Activated B cell treated with CpG ODN at 0.5 μM for 24 hours (primary cell): ENCODE data around the gene HNF1A. TPM values are rescaled to one million over a fixed set of nuclear protein-coding genes. Genes with fewer than 3 reads are reported as not detected.

ENCODE experiments used
- ATAC-seq: fragments of 200-7000 bp; cut with Tn5 transposase; one replicate; pipeline ENCODE4 v1.10.0; 2021; ENCODE audit warnings: low read depth, mild to moderate bottlenecking, moderate library complexity
- CTCF ChIA-PET: fragments of 350-600 bp; sonication (Branson Sonifier 250); formaldehyde crosslinking; loops from one replicate; lab custom pipeline; 2021; ENCODE audit warnings: antibody characterized with exemption; lab: Charles Lee
- POLR2A ChIA-PET: fragments of 350-600 bp; sonication (Branson Sonifier 250); formaldehyde crosslinking; loops from one replicate; lab custom pipeline; 2021; ENCODE audit warnings: antibody characterized with exemption; lab: Charles Lee
- DNase-seq: peaks from one replicate; pipeline ENCODE4 v3.0.0; 2022
- H3K27ac Mint-ChIP-seq: one replicate; pipeline ENCODE4 v1.8.0; 2020; ENCODE audit warnings: mixed read lengths
- H3K27me3 Mint-ChIP-seq: one replicate; pipeline ENCODE4 v1.8.0; 2021; ENCODE audit warnings: mixed read lengths
- H3K36me3 Mint-ChIP-seq: one replicate; pipeline ENCODE4 v1.8.0; 2021; ENCODE audit warnings: low read depth, mixed read lengths
- H3K4me1 Mint-ChIP-seq: one replicate; pipeline ENCODE4 v1.8.0; 2021; ENCODE audit warnings: mixed read lengths
- H3K4me3 Mint-ChIP-seq: one replicate; pipeline ENCODE4 v1.8.0; 2020; ENCODE audit warnings: mild to moderate bottlenecking, mixed read lengths
- H3K9me3 Mint-ChIP-seq: one replicate; pipeline ENCODE4 v1.8.0; 2020; ENCODE audit warnings: mixed read lengths
- CTCF ChIP-seq: fragments of 200-600 bp; IDR thresholded peaks from one replicate; pipeline ENCODE4 v1.8.0; 2022; ENCODE audit warnings: antibody characterized with exemption, mild to moderate bottlenecking
- intact Hi-C: fragments of 100-400 bp; cut with micrococcal nuclease; formaldehyde crosslinking; loops from one replicate; pipeline ENCODE4 v1.15.1; 2024
- total RNA-seq: library from RNA; stranded (reverse); gene quantifications from 2 replicates; pipeline ENCODE4 v1.2.3, GENCODE V29; 2022

The HNF1A gene
- total RNA-seq, 1 donor from 2014 or later = not detected

- ATAC-seq = no peak
- no peak overlapping the region for H3K4me3 Mint-ChIP-seq
- H3K4me1 Mint-ChIP-seq = no peaks in the 10 kb centered on the region
- ChIA-PET POLR2A (no interaction called here), CTCF (no interaction called here)
- no peak for TF ChIP-seq CTCF
- no peak for DNase-seq
- peaks cover 3% of the 10 kb centered on the region for H3K27me3 Mint-ChIP-seq
- no peaks in the 10 kb centered on the region for H3K9me3 Mint-ChIP-seq
- H3K27ac Mint-ChIP-seq = no peak overlapping the region
- intact Hi-C loops = no loop called here
- peaks cover 49% of the 10 kb centered on the region for H3K36me3 Mint-ChIP-seq
These were observed 23.6 kb downstream of the HNF1A start for GRCh38 chr12:121001841-121002483.

- POLR2A ChIA-PET = no interaction called here
- no peak overlapping the region for H3K27ac Mint-ChIP-seq
These were observed 25.3 kb downstream of the HNF1A start for GRCh38 chr12:121003650-121004049.

GRCh38 chr12:121004253-121004815, 26.0 kb downstream of the HNF1A start:
- POLR2A ChIA-PET = no interaction called here
- Mint-ChIP-seq H3K9me3 (no peaks in the 10 kb centered on the region), H3K4me1 (no peaks in the 10 kb centered on the region), H3K27me3 (no peaks in the 10 kb centered on the region), H3K27ac (no peak overlapping the region), H3K4me3 (no peak overlapping the region), H3K36me3 (peaks cover 72% of the 10 kb centered on the region)
- CTCF ChIA-PET = no interaction called here
- TF ChIP-seq CTCF = no peak
- no peak for ATAC-seq
- DNase-seq = no peak
- intact Hi-C loops = no loop called here

More at GRCh38 chr12:121003650-121004049, 25.3 kb downstream of the HNF1A start:
- peaks cover 65% of the 10 kb centered on the region for H3K36me3 Mint-ChIP-seq
- no peak for DNase-seq
- H3K27me3 Mint-ChIP-seq = no peaks in the 10 kb centered on the region
- no peaks in the 10 kb centered on the region for H3K9me3 Mint-ChIP-seq
- H3K4me3 Mint-ChIP-seq = no peak overlapping the region
- TF ChIP-seq CTCF = no peak
- no peak for ATAC-seq
- CTCF ChIA-PET = no interaction called here
- no peaks in the 10 kb centered on the region for H3K4me1 Mint-ChIP-seq
- intact Hi-C loops = no loop called here

GRCh38 chr12:121005346-121005815, 27.0 kb downstream of the HNF1A start:
- TF ChIP-seq CTCF = no peak
- DNase-seq = no peak
- no peak for ATAC-seq
- intact Hi-C loops = loop anchor here (1.0 kb wide), 1 partner anchor 91 kb away; no protein-coding TSS in a partner anchor
- Mint-ChIP-seq H3K27me3 (no peaks in the 10 kb centered on the region), H3K36me3 (peaks cover 82% of the 10 kb centered on the region), H3K9me3 (no peaks in the 10 kb centered on the region), H3K27ac (no peak overlapping the region), H3K4me3 (no peak overlapping the region), H3K4me1 (no peaks in the 10 kb centered on the region)
- CTCF ChIA-PET = interaction anchor here (1.3 kb wide), 1 partner anchor 92 kb away, joined by 3 read pairs; no protein-coding TSS in a partner anchor
- POLR2A ChIA-PET = interaction anchor here (0.7 kb wide), 1 partner anchor 127 kb away, joined by 3 read pairs; the partner anchor contains the start of gene P2RX7

GRCh38 chr12:121008347-121009098, 30.2 kb downstream of the HNF1A start:
- CTCF ChIA-PET = no interaction called here
- Mint-ChIP-seq H3K36me3 (peaks cover 92% of the 10 kb centered on the region), H3K27me3 (no peaks in the 10 kb centered on the region), H3K4me1 (no peaks in the 10 kb centered on the region), H3K4me3 (no peak overlapping the region), H3K27ac (no peak overlapping the region), H3K9me3 (no peaks in the 10 kb centered on the region)
- POLR2A ChIA-PET = interaction anchor here (0.6 kb wide), 1 partner anchor 387 kb away, joined by 3 read pairs; no protein-coding TSS in a partner anchor
- TF ChIP-seq CTCF = no peak
- intact Hi-C loops = no loop called here
- ATAC-seq (no peak), DNase-seq (no peak)
